Measurements from ENCODE around the gene CHSY1. TPM values are rescaled to one million over a fixed set of nuclear protein-coding genes. Genes with fewer than 3 reads are reported as not detected.

The CHSY1 gene
- total and polyA plus RNA-seq, 10 of the 15 experiments (the other 5 are each of a cell fraction or from before 2014, with no cell fraction given), result 1.4 to 31.2 (median 10.5) TPM

GRCh38 chr15:101156061-101156460 lies 95.8 kb downstream of the CHSY1 start:
- DNase-seq (ENCODE audit: low read depth, low spot score), result no peak
- peak; percentile 29 for ATAC-seq
- POLR2A ChIA-PET, result interaction anchor here (0.9 to 1.9 kb wide), 7 partner anchors 11 to 88 kb away, joined by 3 to 5 read pairs (median 5); no protein-coding TSS in a partner anchor
- SMC1A ChIA-PET (ENCODE audit: uncharacterized antibody, unreplicated experiment), result interaction anchor here (0.8 to 2.6 kb wide), 14 partner anchors 13 to 96 kb away, joined by 3 to 21 read pairs (median 4); partner anchors contain the start of gene CHSY1
- TF ChIP-seq MTA3 (IDR thresholded peaks at IDR 0.05; ENCODE audit: borderline replicate concordance, low read length) (no peak), SMAD5 (IDR thresholded peaks at IDR 0.05; ENCODE audit: low read depth) (no peak), SP1 (IDR thresholded peaks at IDR 0.05; ENCODE audit: low read depth, low read length) (no peak), ZNF217 (IDR thresholded peaks at IDR 0.05) (no peak), RCOR1 (conservative IDR thresholded peaks at IDR 0.05; ENCODE audit: low read depth, low read length) (no peak), TCF12 (IDR thresholded peaks at IDR 0.05; ENCODE audit: low read depth, low read length) (no peak), CEBPB (IDR thresholded peaks at IDR 0.05; ENCODE audit: borderline replicate concordance in 1 of 2, low read depth in 2 of 2, low read length in 2 of 2) (no peak), TAF1 (IDR thresholded peaks at IDR 0.05; ENCODE audit: borderline replicate concordance, low read depth, low read length) (no peak), JUND (IDR thresholded peaks at IDR 0.05; ENCODE audit: low read depth, low read length) (no peak)
- TF ChIP-seq, protein P1, sequence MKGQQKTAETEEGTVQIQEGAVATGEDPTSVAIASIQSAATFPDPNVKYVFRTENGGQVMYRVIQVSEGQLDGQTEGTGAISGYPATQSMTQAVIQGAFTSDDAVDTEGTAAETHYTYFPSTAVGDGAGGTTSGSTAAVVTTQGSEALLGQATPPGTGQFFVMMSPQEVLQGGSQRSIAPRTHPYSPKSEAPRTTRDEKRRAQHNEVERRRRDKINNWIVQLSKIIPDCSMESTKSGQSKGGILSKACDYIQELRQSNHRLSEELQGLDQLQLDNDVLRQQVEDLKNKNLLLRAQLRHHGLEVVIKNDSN (IDR thresholded peaks at IDR 0.05; ENCODE audit: borderline replicate concordance, extremely low read length, insufficient read depth, low read depth, low read length), result no peak
- TF ChIP-seq, protein P2, sequence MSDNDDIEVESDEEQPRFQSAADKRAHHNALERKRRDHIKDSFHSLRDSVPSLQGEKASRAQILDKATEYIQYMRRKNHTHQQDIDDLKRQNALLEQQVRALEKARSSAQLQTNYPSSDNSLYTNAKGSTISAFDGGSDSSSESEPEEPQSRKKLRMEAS (IDR thresholded peaks at IDR 0.05; ENCODE audit: low read depth, low read length), result no peak
- TF ChIP-seq, protein P3, sequence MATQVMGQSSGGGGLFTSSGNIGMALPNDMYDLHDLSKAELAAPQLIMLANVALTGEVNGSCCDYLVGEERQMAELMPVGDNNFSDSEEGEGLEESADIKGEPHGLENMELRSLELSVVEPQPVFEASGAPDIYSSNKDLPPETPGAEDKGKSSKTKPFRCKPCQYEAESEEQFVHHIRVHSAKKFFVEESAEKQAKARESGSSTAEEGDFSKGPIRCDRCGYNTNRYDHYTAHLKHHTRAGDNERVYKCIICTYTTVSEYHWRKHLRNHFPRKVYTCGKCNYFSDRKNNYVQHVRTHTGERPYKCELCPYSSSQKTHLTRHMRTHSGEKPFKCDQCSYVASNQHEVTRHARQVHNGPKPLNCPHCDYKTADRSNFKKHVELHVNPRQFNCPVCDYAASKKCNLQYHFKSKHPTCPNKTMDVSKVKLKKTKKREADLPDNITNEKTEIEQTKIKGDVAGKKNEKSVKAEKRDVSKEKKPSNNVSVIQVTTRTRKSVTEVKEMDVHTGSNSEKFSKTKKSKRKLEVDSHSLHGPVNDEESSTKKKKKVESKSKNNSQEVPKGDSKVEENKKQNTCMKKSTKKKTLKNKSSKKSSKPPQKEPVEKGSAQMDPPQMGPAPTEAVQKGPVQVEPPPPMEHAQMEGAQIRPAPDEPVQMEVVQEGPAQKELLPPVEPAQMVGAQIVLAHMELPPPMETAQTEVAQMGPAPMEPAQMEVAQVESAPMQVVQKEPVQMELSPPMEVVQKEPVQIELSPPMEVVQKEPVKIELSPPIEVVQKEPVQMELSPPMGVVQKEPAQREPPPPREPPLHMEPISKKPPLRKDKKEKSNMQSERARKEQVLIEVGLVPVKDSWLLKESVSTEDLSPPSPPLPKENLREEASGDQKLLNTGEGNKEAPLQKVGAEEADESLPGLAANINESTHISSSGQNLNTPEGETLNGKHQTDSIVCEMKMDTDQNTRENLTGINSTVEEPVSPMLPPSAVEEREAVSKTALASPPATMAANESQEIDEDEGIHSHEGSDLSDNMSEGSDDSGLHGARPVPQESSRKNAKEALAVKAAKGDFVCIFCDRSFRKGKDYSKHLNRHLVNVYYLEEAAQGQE (IDR thresholded peaks at IDR 0.05; ENCODE audit: low read depth, low read length), result no peak
- H3K79me2 ChIP-seq (ENCODE audit: control insufficient read depth, insufficient read depth, low read length), result no peaks in the 10 kb centered on the region
- FAIRE-seq, result no peak
- in situ Hi-C loops (cut with MboI) (no loop called here), intact Hi-C loops (cut with micrococcal nuclease; ENCODE audit: unreplicated experiment) (loop anchor here (2.0 kb wide), 2 partner anchors 29 to 33 kb away; no protein-coding TSS in a partner anchor)
- H2AFZ ChIP-seq (ENCODE audit: control insufficient read depth, low read depth, low read length), result peak overlapping the region; percentile 75
- no peaks in the 10 kb centered on the region for H3K36me3 ChIP-seq (ENCODE audit: control insufficient read depth in 2 of 2, insufficient read depth in 2 of 2, low read length in 1 of 2)
- no peaks in the 10 kb centered on the region for H3K27me3 ChIP-seq (replicated peaks in 1 of 2; ENCODE audit: control insufficient read depth in 2 of 2, insufficient read depth in 2 of 2, low read length in 1 of 2)
- 36% methylated on average over 6 of the region's 6 CpGs for WGBS (ENCODE audit: insufficient coverage, insufficient replicate concordance, low lambda C conversion rate, missing lambda C conversion rate)
- RAD21 ChIA-PET (ENCODE audit: unreplicated experiment), result interaction anchor here (0.9 to 2.8 kb wide), 13 partner anchors 17 to 102 kb away, joined by 3 to 12 read pairs (median 5); partner anchors contain the start of gene CHSY1
- H3K4me2 ChIP-seq (ENCODE audit: control insufficient read depth, insufficient read depth), result peak overlapping the region; percentile 73
- no peaks in the 10 kb centered on the region for H4K20me1 ChIP-seq (ENCODE audit: control insufficient read depth, insufficient read depth)
- BruUV-seq (replicated peaks), result no TSS peak
- H3K4me3 ChIP-seq, result no peak overlapping the region
- no peaks in the 10 kb centered on the region for H3K9me3 ChIP-seq (replicated peaks; ENCODE audit: control insufficient read depth, insufficient read depth, low read length)
- CTCF ChIA-PET, result interaction anchor here (0.8 to 2.0 kb wide), 10 partner anchors 20 to 102 kb away, joined by 3 to 8 read pairs (median 4); partner anchors contain the start of gene CHSY1
- H3K27ac ChIP-seq (ENCODE audit: control insufficient read depth, insufficient read depth), result peak overlapping the region; percentile 53
- peaks cover 21% of the 10 kb centered on the region for H3K4me1 ChIP-seq (ENCODE audit: control insufficient read depth, insufficient read depth, low read length)
- no peak overlapping the region for H3K9ac ChIP-seq (ENCODE audit: control insufficient read depth, insufficient read depth, low read length)

Data from GM12878 (cell line).